ENCODE measurements around the gene ELF1.

Gene ELF1

GRCh38 chr13:40999416-40999815 lies 19.7 kb downstream of the ELF1 start:
- peaks cover under 1 to 8% of the 10 kb centered on the region in 2 experiments for H3K4me1 ChIP-seq (ENCODE audit: control insufficient read depth in 1 of 2, insufficient read depth in 2 of 2, low read length in 2 of 2)
- H2BK5ac ChIP-seq (ENCODE audit: low read depth, low read length, poor library complexity) = no peak overlapping the region
- H3K18ac ChIP-seq (ENCODE audit: low read length) = no peak overlapping the region
- H3K36me3 ChIP-seq (ENCODE audit: control insufficient read depth in 1 of 2, insufficient read depth in 2 of 2, low read length in 2 of 2) = peaks cover 0 to 4% of the 10 kb centered on the region in 2 experiments
- no peaks in the 10 kb centered on the region for H3K9me3 ChIP-seq (ENCODE audit: insufficient read depth, low read depth, low read length)
- no peak overlapping the region for H4K91ac ChIP-seq (ENCODE audit: low read depth, low read length)
- no peaks in the 10 kb centered on the region for H3K27me3 ChIP-seq (ENCODE audit: insufficient read depth, low read length)
- no peak overlapping the region for H3K4me3 ChIP-seq (ENCODE audit: low read depth, low read length)
- H2AK5ac ChIP-seq (ENCODE audit: low read length) = no peak overlapping the region
- no CpG with 5 or more reads among the region's 3 CpGs for WGBS (ENCODE audit: extremely low coverage, insufficient coverage, insufficient read length)
- no peak for DNase-seq
- H3K14ac ChIP-seq (ENCODE audit: low read length) = no peak overlapping the region
- no peak overlapping the region for H4K8ac ChIP-seq (ENCODE audit: low read depth, low read length)
- H2BK120ac ChIP-seq (ENCODE audit: insufficient read depth, low read length, poor library complexity) = no peak overlapping the region
- H2AFZ ChIP-seq (ENCODE audit: insufficient read depth, low read length, poor library complexity) = no peak overlapping the region
- H3K4me2 ChIP-seq (ENCODE audit: low read length) = no peak overlapping the region
- H3K27ac ChIP-seq (ENCODE audit: low read depth, low read length) = no peak overlapping the region
- peaks cover 9% of the 10 kb centered on the region for H3K79me1 ChIP-seq (ENCODE audit: low read length)
- no peaks in the 10 kb centered on the region for H3K79me2 ChIP-seq (ENCODE audit: control insufficient read depth, insufficient read depth, low read length, poor library complexity)
- no peak overlapping the region for H3K4ac ChIP-seq (ENCODE audit: low read depth, low read length)
- no peak overlapping the region for H4K12ac ChIP-seq (ENCODE audit: low read depth, low read length)
- no peak overlapping the region for H3K9ac ChIP-seq (ENCODE audit: low read length)
- no peak overlapping the region for H3K23ac ChIP-seq (ENCODE audit: low read length)
- no peak overlapping the region for H2BK12ac ChIP-seq (ENCODE audit: low read length)

- peaks cover 10 to 17% of the 10 kb centered on the region in 2 experiments for H3K4me1 ChIP-seq (ENCODE audit: control insufficient read depth in 1 of 2, insufficient read depth in 2 of 2, low read length in 2 of 2)
- H2BK5ac ChIP-seq (ENCODE audit: low read depth, low read length, poor library complexity) = no peak overlapping the region
- peaks cover 0 to 4% of the 10 kb centered on the region in 2 experiments for H3K36me3 ChIP-seq (ENCODE audit: control insufficient read depth in 1 of 2, insufficient read depth in 2 of 2, low read length in 2 of 2)
- peaks cover 20% of the 10 kb centered on the region for H3K79me1 ChIP-seq (ENCODE audit: low read length)
- no peak overlapping the region for H2AK5ac ChIP-seq (ENCODE audit: low read length)
- DNase-seq = no peak
- H3K79me2 ChIP-seq (ENCODE audit: control insufficient read depth, insufficient read depth, low read length, poor library complexity) = peaks cover 2% of the 10 kb centered on the region
- peak overlapping the region; percentile 26 for H3K27ac ChIP-seq (ENCODE audit: low read depth, low read length)
- no peak overlapping the region for H2BK12ac ChIP-seq (ENCODE audit: low read length)
- no peaks in the 10 kb centered on the region for H3K27me3 ChIP-seq (ENCODE audit: insufficient read depth, low read length)
- H3K14ac ChIP-seq (ENCODE audit: low read length) = no peak overlapping the region
- no peak overlapping the region for H4K91ac ChIP-seq (ENCODE audit: low read depth, low read length)
- no peak overlapping the region for H3K18ac ChIP-seq (ENCODE audit: low read length)
- WGBS (ENCODE audit: extremely low coverage, insufficient coverage, insufficient read length) = no CpG with 5 or more reads among the region's 5 CpGs
- no peak overlapping the region for H2AFZ ChIP-seq (ENCODE audit: insufficient read depth, low read length, poor library complexity)
- H3K4me2 ChIP-seq (ENCODE audit: low read length) = no peak overlapping the region
- no peak overlapping the region for H3K23ac ChIP-seq (ENCODE audit: low read length)
- no peak overlapping the region for H3K4me3 ChIP-seq (ENCODE audit: low read depth, low read length)
- H3K9me3 ChIP-seq (ENCODE audit: insufficient read depth, low read depth, low read length) = no peaks in the 10 kb centered on the region
- no peak overlapping the region for H4K8ac ChIP-seq (ENCODE audit: low read depth, low read length)
- no peak overlapping the region for H4K12ac ChIP-seq (ENCODE audit: low read depth, low read length)
- H3K9ac ChIP-seq (ENCODE audit: low read length) = peak overlapping the region; percentile 68
- H3K4ac ChIP-seq (ENCODE audit: low read depth, low read length) = no peak overlapping the region
- H2BK120ac ChIP-seq (ENCODE audit: insufficient read depth, low read length, poor library complexity) = no peak overlapping the region
Observed at GRCh38 chr13:40996426-40997092, 22.6 kb downstream of the ELF1 start.

GRCh38 chr13:40995997-40996396 lies 23.1 kb downstream of the ELF1 start:
- Histone ChIP-seq H4K91ac (ENCODE audit: low read depth, low read length) (no peak overlapping the region), H3K27ac (ENCODE audit: low read depth, low read length) (peak overlapping the region; percentile 10), H3K14ac (ENCODE audit: low read length) (no peak overlapping the region), H3K9me3 (ENCODE audit: insufficient read depth, low read depth, low read length) (no peaks in the 10 kb centered on the region), H4K12ac (ENCODE audit: low read depth, low read length) (no peak overlapping the region), H3K36me3 (ENCODE audit: control insufficient read depth in 1 of 2, insufficient read depth in 2 of 2, low read length in 2 of 2) (peaks cover 0 to 4% of the 10 kb centered on the region in 2 experiments), H3K9ac (ENCODE audit: low read length) (no peak overlapping the region), H4K8ac (ENCODE audit: low read depth, low read length) (no peak overlapping the region), H3K4me3 (ENCODE audit: low read depth, low read length) (no peak overlapping the region), H2AK5ac (ENCODE audit: low read length) (no peak overlapping the region), H3K79me1 (ENCODE audit: low read length) (peaks cover 20% of the 10 kb centered on the region), H2BK120ac (ENCODE audit: insufficient read depth, low read length, poor library complexity) (no peak overlapping the region), H3K4ac (ENCODE audit: low read depth, low read length) (no peak overlapping the region), H2BK12ac (ENCODE audit: low read length) (no peak overlapping the region), H2AFZ (ENCODE audit: insufficient read depth, low read length, poor library complexity) (no peak overlapping the region), H3K4me2 (ENCODE audit: low read length) (no peak overlapping the region), H3K79me2 (ENCODE audit: control insufficient read depth, insufficient read depth, low read length, poor library complexity) (peaks cover 2% of the 10 kb centered on the region), H3K23ac (ENCODE audit: low read length) (no peak overlapping the region), H3K18ac (ENCODE audit: low read length) (no peak overlapping the region), H2BK5ac (ENCODE audit: low read depth, low read length, poor library complexity) (no peak overlapping the region), H3K4me1 (ENCODE audit: control insufficient read depth in 1 of 2, insufficient read depth in 2 of 2, low read length in 2 of 2) (peaks cover 10 to 17% of the 10 kb centered on the region in 2 experiments), H3K27me3 (ENCODE audit: insufficient read depth, low read length) (no peaks in the 10 kb centered on the region)
- DNase-seq = peak in 1 of 2 donors; percentile 58

GRCh38 chr13:40994581-40995230 lies 24.4 kb downstream of the ELF1 start:
- Histone ChIP-seq H3K14ac (ENCODE audit: low read length) (peak overlapping the region; percentile 40), H2BK120ac (ENCODE audit: insufficient read depth, low read length, poor library complexity) (peak overlapping the region; percentile 81)

More at GRCh38 chr13:40994581-40995230, 24.4 kb downstream of the ELF1 start:
- peak overlapping the region; percentile 89 for H4K91ac ChIP-seq (ENCODE audit: low read depth, low read length)
- peak overlapping the region; percentile 50 for H2BK12ac ChIP-seq (ENCODE audit: low read length)
- H3K23ac ChIP-seq (ENCODE audit: low read length) = no peak overlapping the region
- no peaks in the 10 kb centered on the region for H3K9me3 ChIP-seq (ENCODE audit: insufficient read depth, low read depth, low read length)
- DNase-seq = no peak
- no CpG with 5 or more reads among the region's 6 CpGs for WGBS (ENCODE audit: extremely low coverage, insufficient coverage, insufficient read length)
- H4K8ac ChIP-seq (ENCODE audit: low read depth, low read length) = peak overlapping the region; percentile 43
- peak overlapping the region; percentile 99 for H3K27ac ChIP-seq (ENCODE audit: low read depth, low read length)
- H4K12ac ChIP-seq (ENCODE audit: low read depth, low read length) = no peak overlapping the region
- H2AFZ ChIP-seq (ENCODE audit: insufficient read depth, low read length, poor library complexity) = no peak overlapping the region
- peaks cover 0 to 4% of the 10 kb centered on the region in 2 experiments for H3K36me3 ChIP-seq (ENCODE audit: control insufficient read depth in 1 of 2, insufficient read depth in 2 of 2, low read length in 2 of 2)
- H3K79me1 ChIP-seq (ENCODE audit: low read length) = peaks cover 20% of the 10 kb centered on the region
- H3K4me2 ChIP-seq (ENCODE audit: low read length) = peak overlapping the region; percentile 35
- no peak overlapping the region for H3K4ac ChIP-seq (ENCODE audit: low read depth, low read length)
- H3K79me2 ChIP-seq (ENCODE audit: control insufficient read depth, insufficient read depth, low read length, poor library complexity) = peaks cover 2% of the 10 kb centered on the region
- no peak overlapping the region for H3K9ac ChIP-seq (ENCODE audit: low read length)
- H3K18ac ChIP-seq (ENCODE audit: low read length) = peak overlapping the region; percentile 60
- H2BK5ac ChIP-seq (ENCODE audit: low read depth, low read length, poor library complexity) = peak overlapping the region; percentile 90
- no peak overlapping the region for H2AK5ac ChIP-seq (ENCODE audit: low read length)
- H3K27me3 ChIP-seq (ENCODE audit: insufficient read depth, low read length) = no peaks in the 10 kb centered on the region
- H3K4me1 ChIP-seq (ENCODE audit: control insufficient read depth in 1 of 2, insufficient read depth in 2 of 2, low read length in 2 of 2) = peaks cover 10 to 17% of the 10 kb centered on the region in 2 experiments
- H3K4me3 ChIP-seq (ENCODE audit: low read depth, low read length) = no peak overlapping the region

All from trophoblast cell (in vitro differentiated cells and primary cell).